Medulla oblongata (tissue), 1 donor: ENCODE results near the gene PMCH.
A peak's percentile ranks its signal among the peaks of the same experiment; 100 is the strongest.
"Not testable (repeated sequence)": the region's sequence is repeated elsewhere in the genome, so short reads cannot be mapped to it uniquely, and the experiment has no call there.

Source experiments
- DNase-seq: peaks from one replicate; pipeline ENCODE4 v3.0.0-alpha.2; 2015; ENCODE audit errors: extremely low spot score

The PMCH gene

GRCh38 chr12:102197789-102198188 is at the start of gene PMCH:
Gene PMCH, minus strand, starts transcription at chr12:102197833. Its CDS starts 63 bp downstream, at chr12:102197770.
- DNase-seq: no peak

- DNase-seq: not testable (repeated sequence)
These were observed 43.2 kb upstream of the PMCH start for GRCh38 chr12:102240859-102241258.

GRCh38 chr12:102234599-102234998 is 37.0 kb upstream of the PMCH start:
- DNase-seq: no peak

- no peak for DNase-seq
These were observed 34.8 kb upstream of the PMCH start for GRCh38 chr12:102232446-102232845.

GRCh38 chr12:102232036-102232435 is 34.4 kb upstream of the PMCH start:
- DNase-seq: no peak

- no peak for DNase-seq
These were observed 30.3 kb upstream of the PMCH start for GRCh38 chr12:102227954-102228353.

GRCh38 chr12:102220736-102221135 is 23.1 kb upstream of the PMCH start:
- no peak for DNase-seq

GRCh38 chr12:102215992-102216691 is 18.5 kb upstream of the PMCH start:
- DNase-seq: no peak

- DNase-seq: no peak
These were observed 6.4 kb upstream of the PMCH start for GRCh38 chr12:102204025-102204424.

- no peak for DNase-seq
These were observed 4.9 kb upstream of the PMCH start for GRCh38 chr12:102202556-102202955.

- no peak for DNase-seq
These were observed 3.9 kb upstream of the PMCH start for GRCh38 chr12:102201436-102202061.

GRCh38 chr12:102195826-102196225 is 1.8 kb downstream of the PMCH start:
- DNase-seq: no peak

GRCh38 chr12:102182635-102183034 is 15.0 kb downstream of the PMCH start:
- no peak for DNase-seq

- no peak for DNase-seq
These were observed 22.9 kb downstream of the PMCH start for GRCh38 chr12:102174761-102175160.

GRCh38 chr12:102174117-102174516 is 23.5 kb downstream of the PMCH start:
- DNase-seq: no peak

GRCh38 chr12:102172436-102172835 is 25.2 kb downstream of the PMCH start:
- no peak for DNase-seq

GRCh38 chr12:102171951-102172350 is 25.7 kb downstream of the PMCH start:
- no peak for DNase-seq

- DNase-seq: peak; percentile 23
These were observed 27.6 kb downstream of the PMCH start for GRCh38 chr12:102169922-102170621.

GRCh38 chr12:102167821-102168604 is 29.6 kb downstream of the PMCH start:
- no peak for DNase-seq

GRCh38 chr12:102163383-102163782 is 34.2 kb downstream of the PMCH start:
- DNase-seq: no peak

- DNase-seq: not testable (repeated sequence)
These were observed 42.4 kb downstream of the PMCH start for GRCh38 chr12:102155206-102155605.

- DNase-seq: not testable (repeated sequence)
These were observed 50.5 kb downstream of the PMCH start for GRCh38 chr12:102147062-102147587.
